IMR-90 (cell line): ENCODE data around the gene CYP2J2.

ENCODE experiments used
- CHD1 ChIP-seq: IDR thresholded peaks from 2 replicates; pipeline ENCODE4 v1.6.1; 2012; ENCODE audit warnings: low read depth, low read length, improper control_type of control experiment
- CTCF ChIP-seq: conservative IDR thresholded peaks from 2 replicates; pipeline ENCODE4 v1.5.1; 2012; ENCODE audit warnings: mild to moderate bottlenecking, low read depth, low read length, improper control_type of control experiment
- ELK1 ChIP-seq: fragments of 150-350 bp; IDR thresholded peaks from 2 replicates; pipeline ENCODE4 v1.6.1; 2016; ENCODE audit warnings: low read depth, mild to moderate bottlenecking, low read length, moderate library complexity, borderline replicate concordance
- MAFK ChIP-seq: IDR thresholded peaks from 2 replicates; pipeline ENCODE4 v1.6.1; 2012; ENCODE audit warnings: low read depth, low read length, improper control_type of control experiment
- MAZ ChIP-seq: IDR thresholded peaks from 2 replicates; pipeline ENCODE4 v1.6.1; 2012; ENCODE audit warnings: low read depth, mild to moderate bottlenecking, low read length, improper control_type of control experiment, moderate library complexity, borderline replicate concordance
- MXI1 ChIP-seq: IDR thresholded peaks from 2 replicates; pipeline ENCODE4 v1.6.1; 2012; ENCODE audit warnings: low read depth, mild to moderate bottlenecking, low read length, moderate library complexity, borderline replicate concordance
- NFE2L2 ChIP-seq: fragments of 150-350 bp; IDR thresholded peaks from 2 replicates; pipeline ENCODE4 v1.6.1; 2016; ENCODE audit warnings: low read depth, mild to moderate bottlenecking, low read length
- POLR2A ChIP-seq: IDR thresholded peaks from 2 replicates; pipeline ENCODE4 v1.6.1; 2012; ENCODE audit warnings: mild to moderate bottlenecking, low read depth, low read length
- RAD21 ChIP-seq: IDR thresholded peaks from 2 replicates; pipeline ENCODE4 v1.6.1; 2012; ENCODE audit warnings: low read length, improper control_type of control experiment
- USF2 ChIP-seq: fragments of 150-350 bp; IDR thresholded peaks from 2 replicates; pipeline ENCODE4 v1.6.1; 2017; ENCODE audit warnings: mild to moderate bottlenecking, antibody characterized with exemption, low read length, low read depth

GRCh38 chr1:59879574-59879973, 47.0 kb downstream of the CYP2J2 start:
- TF ChIP-seq USF2, result no peak
- peak; percentile 41 for TF ChIP-seq CTCF
- TF ChIP-seq POLR2A, result no peak
- TF ChIP-seq MXI1, result no peak
- TF ChIP-seq NFE2L2, result no peak
- TF ChIP-seq CHD1, result no peak
- peak; percentile 42 for TF ChIP-seq RAD21
- no peak for TF ChIP-seq MAFK
- no peak for TF ChIP-seq MAZ
- TF ChIP-seq ELK1, result no peak
